Neural cell (in vitro differentiated cells): Measurements from ENCODE around the gene TBATA. TPM values are rescaled to one million over a fixed set of nuclear protein-coding genes. Genes with fewer than 3 reads are reported as not detected.

Experiments used
- H2AFZ ChIP-seq: fragments of 200-600, 300-800 bp; sonication (generic), shearing (Covaris generic); 2 replicates; pipeline ENCODE4 v1.6.0; 2014; ENCODE audit warnings: low read depth, mild to moderate bottlenecking, antibody characterized with exemption, low read length, moderate library complexity
- H3F3A ChIP-seq: fragments of 200-600 bp; shearing (Covaris generic); 2 replicates; pipeline ENCODE4 v1.6.1; 2016; ENCODE audit warnings: mild to moderate bottlenecking, moderate library complexity, mixed read lengths, antibody characterized with exemption, low read length; ENCODE audit not compliant: insufficient read depth, poor library complexity, severe bottlenecking
- H3K27ac ChIP-seq: fragments of 200-600, 300-800 bp; sonication (generic), shearing (Covaris generic); 2 replicates; pipeline ENCODE4 v1.5.1; 2014; ENCODE audit warnings: mild to moderate bottlenecking, low read length, moderate library complexity
- H3K27me3 ChIP-seq: fragments of 300-800, 200-600 bp; sonication (generic), shearing (Covaris generic); 2 replicates; pipeline ENCODE4 v1.6.0; 2014; ENCODE audit warnings: mild to moderate bottlenecking, low read depth, low read length, moderate library complexity; ENCODE audit not compliant: insufficient read depth
- H3K36me3 ChIP-seq: fragments of 300-800, 200-600 bp; sonication (generic), shearing (Covaris generic); 2 replicates; pipeline ENCODE4 v1.5.1; 2014; ENCODE audit warnings: mild to moderate bottlenecking, antibody characterized with exemption, low read length, moderate library complexity; ENCODE audit not compliant: insufficient read depth
- H3K4me2 ChIP-seq: fragments of 300-800, 200-600 bp; sonication (generic), shearing (Covaris generic); 2 replicates; pipeline ENCODE4 v1.6.0; 2014; ENCODE audit warnings: mild to moderate bottlenecking, low read length
- H3K4me3 ChIP-seq: fragments of 300-800, 200-600 bp; sonication (generic), shearing (Covaris generic); 2 replicates; pipeline ENCODE4 v1.5.1; 2014; ENCODE audit warnings: mild to moderate bottlenecking, low read length, moderate library complexity
- H3K79me2 ChIP-seq: fragments of 200-600 bp; shearing (Covaris generic); replicated peaks from 2 replicates; pipeline ENCODE4 v1.6.0; 2014; ENCODE audit warnings: mild to moderate bottlenecking, low read length, moderate library complexity; ENCODE audit not compliant: insufficient read depth
- H3K9ac ChIP-seq: fragments of 300-800, 200-600 bp; sonication (generic), shearing (Covaris generic); 2 replicates; pipeline ENCODE4 v1.6.1; 2016; ENCODE audit warnings: mild to moderate bottlenecking, low read length, mixed read lengths
- H3K9me2 ChIP-seq: fragments of 200-600 bp; shearing (Covaris generic); 2 replicates; pipeline ENCODE4 v1.6.1; 2016; ENCODE audit warnings: mild to moderate bottlenecking, low read length, mixed read lengths; ENCODE audit not compliant: insufficient read depth
- H3K9me3 ChIP-seq: fragments of 200-600, 300-800 bp; sonication (generic), shearing (Covaris generic); 2 replicates; pipeline ENCODE4 v1.6.1; 2016; ENCODE audit warnings: mild to moderate bottlenecking, mixed run types, low read length, moderate library complexity, mixed read lengths
- H4K20me1 ChIP-seq: fragments of 200-600 bp; shearing (Covaris generic); 2 replicates; pipeline ENCODE4 v1.6.1; 2016; ENCODE audit warnings: mild to moderate bottlenecking, mixed run types; ENCODE audit not compliant: insufficient read depth
- CTCF ChIP-seq: fragments of 450-650 bp; IDR thresholded peaks from 2 replicates; pipeline ENCODE4 v1.5.1; 2014; ENCODE audit warnings: antibody characterized with exemption, mild to moderate bottlenecking, moderate library complexity; ENCODE audit not compliant: poor library complexity, severe bottlenecking
- EP300 ChIP-seq: fragments of 450-650 bp; conservative IDR thresholded peaks from 2 replicates; pipeline ENCODE4 v1.6.1; 2014; ENCODE audit warnings: antibody characterized with exemption, mild to moderate bottlenecking, moderate library complexity; ENCODE audit not compliant: poor library complexity, severe bottlenecking
- EZH2 ChIP-seq: fragments of 200-600, 300-800 bp; shearing (Covaris generic), sonication (generic); IDR thresholded peaks from 2 replicates; pipeline ENCODE4 v1.6.1; 2014; ENCODE audit warnings: antibody characterized with exemption, low read length, borderline replicate concordance, mild to moderate bottlenecking; ENCODE audit not compliant: insufficient read depth, poor library complexity, severe bottlenecking
- MXI1 ChIP-seq: fragments of 450-650 bp; conservative IDR thresholded peaks from 2 replicates; pipeline ENCODE4 v1.6.1; 2014; ENCODE audit warnings: antibody characterized with exemption, mild to moderate bottlenecking; ENCODE audit not compliant: poor library complexity, severe bottlenecking
- POLR2AphosphoS5 ChIP-seq: IDR thresholded peaks from 2 replicates; pipeline ENCODE4 v1.6.1; 2012
- RAD21 ChIP-seq: fragments of 450-650 bp; conservative IDR thresholded peaks from 2 replicates; pipeline ENCODE4 v1.6.1; 2014; ENCODE audit warnings: antibody characterized with exemption, mild to moderate bottlenecking, moderate library complexity
- REST ChIP-seq: IDR thresholded peaks from 2 replicates; pipeline ENCODE4 v1.6.1; 2012; ENCODE audit warnings: borderline replicate concordance
- SMC3 ChIP-seq: fragments of 450-650 bp; conservative IDR thresholded peaks from 2 replicates; pipeline ENCODE4 v1.6.1; 2014; ENCODE audit warnings: antibody characterized with exemption, mild to moderate bottlenecking, moderate library complexity; ENCODE audit not compliant: poor library complexity
- TAF1 ChIP-seq: IDR thresholded peaks from 2 replicates; pipeline ENCODE4 v1.6.1; 2012; ENCODE audit warnings: low read depth
- polyA plus RNA-seq: library from polyadenylated mRNA; depleted of rRNA; stranded (reverse); fragments of >200 nt; gene quantifications from 2 replicates; pipeline ENCODE4 v1.2.3, GENCODE V29; 2014

TBATA gene
- polyA plus RNA-seq, 1 donor from 2014 or later: not detected

GRCh38 chr10:70772627-70773026, 12.6 kb downstream of the TBATA start:
- Histone ChIP-seq H3K79me2 (no peaks in the 10 kb centered on the region), H3K9ac (no peak overlapping the region), H2AFZ (no peak overlapping the region), H3K4me2 (no peak overlapping the region), H3K9me3 (no peaks in the 10 kb centered on the region), H3F3A (no peaks in the 10 kb centered on the region), H3K9me2 (no peaks in the 10 kb centered on the region), H3K36me3 (no peaks in the 10 kb centered on the region), H3K4me3 (no peak overlapping the region), H4K20me1 (no peaks in the 10 kb centered on the region), H3K27ac (no peak overlapping the region), H3K27me3 (no peaks in the 10 kb centered on the region)
- TF ChIP-seq MXI1 (no peak), CTCF (no peak), REST (no peak), RAD21 (no peak), POLR2AphosphoS5 (no peak), EZH2 (no peak)

GRCh38 chr10:70771311-70772194, 13.6 kb downstream of the TBATA start:
- H3K9me3 ChIP-seq: no peaks in the 10 kb centered on the region

More at GRCh38 chr10:70771311-70772194, 13.6 kb downstream of the TBATA start:
- Histone ChIP-seq H3K27me3 (no peaks in the 10 kb centered on the region), H4K20me1 (no peaks in the 10 kb centered on the region), H3K4me3 (no peak overlapping the region), H3K4me2 (no peak overlapping the region), H3K36me3 (no peaks in the 10 kb centered on the region), H3K27ac (no peak overlapping the region), H3K79me2 (no peaks in the 10 kb centered on the region), H3K9ac (no peak overlapping the region), H3F3A (no peaks in the 10 kb centered on the region), H2AFZ (no peak overlapping the region), H3K9me2 (no peaks in the 10 kb centered on the region)
- no peak for TF ChIP-seq REST
- no peak for TF ChIP-seq CTCF
- no peak for TF ChIP-seq TAF1
- no peak for TF ChIP-seq SMC3
- TF ChIP-seq RAD21: no peak
- TF ChIP-seq EP300: no peak
- TF ChIP-seq MXI1: no peak
- TF ChIP-seq POLR2AphosphoS5: no peak
